ENCODE results near the gene COL4A4.
"Not testable (repeated sequence)": the region's sequence is repeated elsewhere in the genome, so short reads cannot be mapped to it uniquely, and the experiment has no call there.

Gene COL4A4

GRCh38 chr2:227163998-227164762 is at the start of gene COL4A4, which contains the start of gene COL4A3:
Gene COL4A4, minus strand, starts transcription at chr2:227164205. Its CDS starts 16,722 bp downstream, at chr2:227147483.
Gene COL4A3, plus strand, starts transcription at chr2:227164624. Its CDS starts 103 bp downstream, at chr2:227164727.
- peak; percentile 42 for DNase-seq

GRCh38 chr2:227207573-227207972 is 43.6 kb upstream of the COL4A4 start:
- DNase-seq: no peak

- no peak for DNase-seq
These were observed 42.4 kb upstream of the COL4A4 start for GRCh38 chr2:227206406-227206805.

- no peak for DNase-seq
These were observed 41.7 kb upstream of the COL4A4 start for GRCh38 chr2:227205701-227206100.

GRCh38 chr2:227204452-227204851 is 40.4 kb upstream of the COL4A4 start:
- no peak for DNase-seq

- DNase-seq: no peak
These were observed 37.8 kb upstream of the COL4A4 start for GRCh38 chr2:227201771-227202170.

GRCh38 chr2:227198866-227199265 is 34.9 kb upstream of the COL4A4 start:
- DNase-seq: no peak

GRCh38 chr2:227194219-227194618 is 30.2 kb upstream of the COL4A4 start:
- no peak for DNase-seq

GRCh38 chr2:227192491-227192890 is 28.5 kb upstream of the COL4A4 start:
- DNase-seq: no peak

- DNase-seq: peak; percentile 3
These were observed 27.4 kb upstream of the COL4A4 start for GRCh38 chr2:227191367-227191766.

- DNase-seq: no peak
These were observed 24.3 kb upstream of the COL4A4 start for GRCh38 chr2:227188292-227188691.

GRCh38 chr2:227186751-227187150 is 22.7 kb upstream of the COL4A4 start:
- DNase-seq: no peak

GRCh38 chr2:227185615-227186232 is 21.7 kb upstream of the COL4A4 start:
- DNase-seq: no peak

GRCh38 chr2:227183657-227184367 is 19.8 kb upstream of the COL4A4 start:
- no peak for DNase-seq

- no peak for DNase-seq
These were observed 18.8 kb upstream of the COL4A4 start for GRCh38 chr2:227182765-227183164.

- no peak for DNase-seq
These were observed 16.8 kb upstream of the COL4A4 start for GRCh38 chr2:227180770-227181169.

GRCh38 chr2:227179988-227180685 is 16.1 kb upstream of the COL4A4 start:
- DNase-seq: no peak

GRCh38 chr2:227177592-227178336 is 13.8 kb upstream of the COL4A4 start:
- no peak for DNase-seq

- DNase-seq: not testable (repeated sequence)
These were observed 7.8 kb upstream of the COL4A4 start for GRCh38 chr2:227171779-227172178.

GRCh38 chr2:227164763-227165291 is 822 bp upstream of the COL4A4 start:
- DNase-seq: peak; percentile 4

GRCh38 chr2:227163485-227163997 is 464 bp downstream of the COL4A4 start:
- peak; percentile 20 for DNase-seq

GRCh38 chr2:227161947-227162346 is 2.1 kb downstream of the COL4A4 start:
- no peak for DNase-seq

Data from hematopoietic multipotent progenitor cell treated with erythropoietin and hydrocortisone succinate and interleukin-3 and kit ligand, for 4 days (in vitro differentiated cells).